ENCODE data around the gene POLD3. TPM values are rescaled to one million over a fixed set of nuclear protein-coding genes. Genes with fewer than 3 reads are reported as not detected.

POLD3 gene
- total and polyA plus RNA-seq, 2 donors (not counting 1 experiment from before 2014, with no cell fraction given): 4.6 to 17.6 TPM

DNA sequence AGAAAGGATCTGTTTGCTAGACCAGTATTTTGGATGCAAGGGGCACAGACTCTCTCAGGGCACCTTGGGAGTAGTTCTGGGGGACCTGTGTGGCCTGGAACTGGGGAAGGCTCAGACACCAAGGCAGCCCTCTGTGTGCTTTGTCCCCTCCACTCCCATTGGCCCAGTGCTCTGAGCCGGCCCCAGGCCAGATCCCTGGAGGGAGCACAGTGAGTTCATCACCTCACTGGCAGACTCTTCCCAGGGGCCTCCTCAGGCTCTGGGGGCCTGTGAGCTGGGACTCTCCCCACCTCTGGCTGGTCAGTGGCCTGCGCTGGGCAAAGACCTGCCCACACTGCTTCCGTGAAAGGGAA, 87.1 kb downstream of the POLD3 start:
- TF ChIP-seq EZH2 (IDR thresholded peaks at IDR 0.05; ENCODE audit: borderline replicate concordance, insufficient read depth, low read depth, low read length, poor library complexity, severe bottlenecking): no peak
- TF ChIP-seq, protein P1, sequence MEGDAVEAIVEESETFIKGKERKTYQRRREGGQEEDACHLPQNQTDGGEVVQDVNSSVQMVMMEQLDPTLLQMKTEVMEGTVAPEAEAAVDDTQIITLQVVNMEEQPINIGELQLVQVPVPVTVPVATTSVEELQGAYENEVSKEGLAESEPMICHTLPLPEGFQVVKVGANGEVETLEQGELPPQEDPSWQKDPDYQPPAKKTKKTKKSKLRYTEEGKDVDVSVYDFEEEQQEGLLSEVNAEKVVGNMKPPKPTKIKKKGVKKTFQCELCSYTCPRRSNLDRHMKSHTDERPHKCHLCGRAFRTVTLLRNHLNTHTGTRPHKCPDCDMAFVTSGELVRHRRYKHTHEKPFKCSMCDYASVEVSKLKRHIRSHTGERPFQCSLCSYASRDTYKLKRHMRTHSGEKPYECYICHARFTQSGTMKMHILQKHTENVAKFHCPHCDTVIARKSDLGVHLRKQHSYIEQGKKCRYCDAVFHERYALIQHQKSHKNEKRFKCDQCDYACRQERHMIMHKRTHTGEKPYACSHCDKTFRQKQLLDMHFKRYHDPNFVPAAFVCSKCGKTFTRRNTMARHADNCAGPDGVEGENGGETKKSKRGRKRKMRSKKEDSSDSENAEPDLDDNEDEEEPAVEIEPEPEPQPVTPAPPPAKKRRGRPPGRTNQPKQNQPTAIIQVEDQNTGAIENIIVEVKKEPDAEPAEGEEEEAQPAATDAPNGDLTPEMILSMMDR (IDR thresholded peaks at IDR 0.05): no peak
- H3K4me1 Mint-ChIP-seq: peaks cover 2% of the 10 kb centered on the region
- H3K27ac ChIP-seq (ENCODE audit: low read length in 2 of 2): no peak overlapping the region
- H3K9me3 Mint-ChIP-seq (ENCODE audit: insufficient read depth): no peaks in the 10 kb centered on the region
- no peak overlapping the region for H3K9ac ChIP-seq (ENCODE audit: low read length)
- H3K27ac Mint-ChIP-seq: no peak overlapping the region
- ChIA-PET CTCF (no interaction called here), POLR2A (no interaction called here)
- peaks cover 25% of the 10 kb centered on the region for H3K27me3 Mint-ChIP-seq
- DNase-seq (no peak), ATAC-seq (ENCODE audit: low read depth) (no peak)
- no peak overlapping the region for H3K4me2 ChIP-seq (replicated peaks; ENCODE audit: low read depth, low read length, poor library complexity, severe bottlenecking)
- H3K4me1 ChIP-seq (ENCODE audit: control insufficient read depth in 2 of 2, insufficient read depth in 2 of 2, low read length in 2 of 2): no peaks in the 10 kb centered on the region
- H3K36me3 ChIP-seq (replicated peaks in 1 of 2; ENCODE audit: control extremely low read depth in 1 of 2, control insufficient read depth in 1 of 2, extremely low read depth in 1 of 2, insufficient read depth in 2 of 2, low read length in 1 of 2): no peaks in the 10 kb centered on the region
- H3K79me2 ChIP-seq (ENCODE audit: control insufficient read depth, insufficient read depth, low read length): no peaks in the 10 kb centered on the region
- peaks cover 0 to 34% (median 6%) of the 10 kb centered on the region in 4 experiments for H3K27me3 ChIP-seq (replicated peaks in 1 of 4; ENCODE audit: control extremely low read depth in 1 of 4, control insufficient read depth in 3 of 4, insufficient read depth in 4 of 4, low read length in 3 of 4)
- H3K4me3 Mint-ChIP-seq: no peak overlapping the region
- no peak overlapping the region for H2AFZ ChIP-seq (ENCODE audit: insufficient read depth, low read depth, low read length, poor library complexity, severe bottlenecking)
- WGBS (ENCODE audit: insufficient coverage): 95% methylated on average over 3 of the region's 3 CpGs
- intact Hi-C loops (cut with micrococcal nuclease): no loop called here
- H3K4me3 ChIP-seq (ENCODE audit: control extremely low read depth in 1 of 5, extremely low read depth in 1 of 5, insufficient read depth in 1 of 5, low read depth in 2 of 5, low read length in 4 of 5): no peak overlapping the region
- no peaks in the 10 kb centered on the region for H4K20me1 ChIP-seq (ENCODE audit: control insufficient read depth, insufficient read depth, low read length, poor library complexity, severe bottlenecking)
- peaks cover 0 to 5% (median 0%) of the 10 kb centered on the region in 3 donors for H3K9me3 ChIP-seq (ENCODE audit: control extremely low read depth in 1 of 3, control insufficient read depth in 2 of 3, insufficient read depth in 1 of 3, low read length in 2 of 3)

DNA sequence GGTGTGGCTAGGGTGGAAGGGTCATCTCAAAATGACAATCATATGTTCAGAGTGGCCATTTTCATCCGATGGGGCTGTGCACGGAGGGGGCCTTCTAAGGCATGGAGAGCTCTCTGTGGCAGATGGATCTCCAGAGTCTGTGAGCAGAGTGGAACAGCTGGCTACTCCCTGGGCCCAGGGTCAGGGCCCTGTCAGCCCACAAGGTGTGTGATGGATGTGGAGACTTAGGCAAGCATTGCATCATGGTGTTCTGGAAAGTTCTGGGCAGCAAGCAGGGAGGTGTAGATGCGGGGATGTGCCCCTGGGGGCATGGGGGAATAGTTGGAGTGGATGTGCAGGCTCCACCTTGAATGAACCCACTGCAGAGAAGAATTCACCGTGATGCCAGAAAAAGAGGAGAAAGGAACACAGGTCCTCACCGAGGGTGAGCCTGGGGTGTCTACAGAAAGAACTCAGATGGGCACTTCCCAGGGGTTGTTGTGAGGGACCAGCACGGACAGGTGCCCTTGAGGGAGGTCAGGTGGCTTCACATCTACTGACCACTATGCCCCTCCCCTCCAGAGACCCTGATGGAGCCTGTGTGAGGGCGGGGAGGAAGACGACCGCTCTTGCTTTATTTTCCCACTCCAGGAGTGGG, 87.8 kb downstream of the POLD3 start:
- DNase-seq: no peak

More for the DNA sequence above, 87.8 kb downstream of the POLD3 start:
- H3K27me3 Mint-ChIP-seq: peaks cover 29% of the 10 kb centered on the region
- WGBS (ENCODE audit: insufficient coverage): 93% methylated on average over 5 of the region's 9 CpGs
- no peaks in the 10 kb centered on the region for H3K4me1 ChIP-seq (ENCODE audit: control insufficient read depth in 2 of 2, insufficient read depth in 2 of 2, low read length in 2 of 2)
- peaks cover 0 to 34% (median 6%) of the 10 kb centered on the region in 4 experiments for H3K27me3 ChIP-seq (replicated peaks in 1 of 4; ENCODE audit: control extremely low read depth in 1 of 4, control insufficient read depth in 3 of 4, insufficient read depth in 4 of 4, low read length in 3 of 4)
- no peak overlapping the region for H2AFZ ChIP-seq (ENCODE audit: insufficient read depth, low read depth, low read length, poor library complexity, severe bottlenecking)
- ATAC-seq (ENCODE audit: low read depth): no peak
- H3K27ac Mint-ChIP-seq: no peak overlapping the region
- TF ChIP-seq EZH2 (IDR thresholded peaks at IDR 0.05; ENCODE audit: borderline replicate concordance, insufficient read depth, low read depth, low read length, poor library complexity, severe bottlenecking): no peak
- TF ChIP-seq, protein P1 (IDR thresholded peaks at IDR 0.05): no peak
- peaks cover 0 to 5% (median 0%) of the 10 kb centered on the region in 3 donors for H3K9me3 ChIP-seq (ENCODE audit: control extremely low read depth in 1 of 3, control insufficient read depth in 2 of 3, insufficient read depth in 1 of 3, low read length in 2 of 3)
- no peak overlapping the region for H3K4me3 Mint-ChIP-seq
- H3K79me2 ChIP-seq (ENCODE audit: control insufficient read depth, insufficient read depth, low read length): no peaks in the 10 kb centered on the region
- H3K4me2 ChIP-seq (replicated peaks; ENCODE audit: low read depth, low read length, poor library complexity, severe bottlenecking): no peak overlapping the region
- POLR2A ChIA-PET: no interaction called here
- intact Hi-C loops (cut with micrococcal nuclease): no loop called here
- no peaks in the 10 kb centered on the region for H4K20me1 ChIP-seq (ENCODE audit: control insufficient read depth, insufficient read depth, low read length, poor library complexity, severe bottlenecking)
- H3K9ac ChIP-seq (ENCODE audit: low read length): no peak overlapping the region
- no peaks in the 10 kb centered on the region for H3K9me3 Mint-ChIP-seq (ENCODE audit: insufficient read depth)
- peaks cover 2% of the 10 kb centered on the region for H3K4me1 Mint-ChIP-seq
- no peak overlapping the region for H3K27ac ChIP-seq (ENCODE audit: low read length in 2 of 2)
- no peak overlapping the region for H3K4me3 ChIP-seq (ENCODE audit: control extremely low read depth in 1 of 5, extremely low read depth in 1 of 5, insufficient read depth in 1 of 5, low read depth in 2 of 5, low read length in 4 of 5)
- no peaks in the 10 kb centered on the region for H3K36me3 ChIP-seq (replicated peaks in 1 of 2; ENCODE audit: control extremely low read depth in 1 of 2, control insufficient read depth in 1 of 2, extremely low read depth in 1 of 2, insufficient read depth in 2 of 2, low read length in 1 of 2)
- CTCF ChIA-PET: no interaction called here

Measured in B cell (primary cell).